SK-N-SH (cell line): ENCODE measurements around the gene OTOP3. TPM values are rescaled to one million over a fixed set of nuclear protein-coding genes. Genes with fewer than 3 reads are reported as not detected.
A peak's percentile ranks its signal among the peaks of the same experiment; 100 is the strongest.
"Not testable (repeated sequence)": the region's sequence is repeated elsewhere in the genome, so short reads cannot be mapped to it uniquely, and the experiment has no call there.

ENCODE experiments used
- CTCF ChIA-PET: fragments of 300-600, 350-600 bp; formaldehyde crosslinking; extraction: SDS; loops from one replicate; lab custom pipeline; 2021; lab: Yijun Ruan, JAX
- POLR2A ChIA-PET: fragments of 350-600 bp; sonication (Branson Sonifier 250); formaldehyde crosslinking; extraction: SDS; loops from one replicate; lab custom pipeline; 2020; ENCODE audit warnings: antibody characterized with exemption, inconsistent platforms; lab: Yijun Ruan, JAX
- DNase-seq: peaks from one replicate; pipeline ENCODE4 v3.0.0; 2012
- H2AFZ ChIP-seq: fragments of 200-600 bp; sonication (generic); 2 replicates; pipeline ENCODE4 v1.8.1; 2016; ENCODE audit warnings: antibody characterized with exemption, mild to moderate bottlenecking, low read depth
- H3F3A ChIP-seq: fragments of 200-600 bp; sonication (generic); replicated peaks from 2 replicates; pipeline ENCODE3; 2016; ENCODE audit warnings: antibody characterized with exemption, mild to moderate bottlenecking; ENCODE audit not compliant: insufficient read depth
- H3K27ac ChIP-seq, 2 experiments: fragments of 200-500 bp in 1 of 2; fragments of 200-600 bp in 1 of 2; sonication (Bioruptor generic) in 1 of 2; sonication (generic), shearing (Covaris generic) in 1 of 2; 2 replicates each; pipeline versions ENCODE4 v1.5.1 to v1.6.1; 2014 to 2016; ENCODE audit warnings: low read depth in 2 of 2, inconsistent platforms in 1 of 2, low read length in 1 of 2, mild to moderate bottlenecking in 1 of 2, mixed read lengths in 1 of 2
- H3K27me3 ChIP-seq: fragments of 200-600 bp; sonication (generic), shearing (Covaris generic); 2 replicates; pipeline ENCODE4 v1.6.1; 2016; ENCODE audit warnings: mixed run types; ENCODE audit not compliant: insufficient read depth
- H3K36me3 ChIP-seq, 2 experiments: fragments of 200-500 bp in 1 of 2; fragments of 200-600 bp in 1 of 2; sonication (Bioruptor generic) in 1 of 2; sonication (generic) in 1 of 2; replicated peaks in 1 of 2; 2 replicates each; pipeline versions ENCODE3 to v1.5.1; 2014 to 2016; ENCODE audit warnings: low read length in 1 of 2, mild to moderate bottlenecking in 1 of 2; ENCODE audit not compliant: insufficient read depth in 2 of 2, control insufficient read depth in 1 of 2
- H3K4me1 ChIP-seq, 2 experiments: fragments of 200-500 bp in 1 of 2; fragments of 200-600 bp in 1 of 2; sonication (Bioruptor generic) in 1 of 2; sonication (generic), shearing (Covaris generic) in 1 of 2; 2 replicates each; pipeline versions ENCODE4 v1.5.1 to v1.6.1; 2014 to 2016; ENCODE audit warnings: low read depth in 1 of 2, low read length in 1 of 2, mixed run types in 1 of 2; ENCODE audit not compliant: insufficient read depth in 2 of 2, control insufficient read depth in 1 of 2
- H3K4me2 ChIP-seq: fragments of 200-600 bp; sonication (generic), shearing (Covaris generic); 2 replicates; pipeline ENCODE4 v1.6.1; 2017; ENCODE audit warnings: mixed run types
- H3K4me3 ChIP-seq, 2 experiments: fragments of 200-500 bp in 1 of 2; fragments of 200-600 bp in 1 of 2; sonication (Bioruptor generic) in 1 of 2; sonication (generic), shearing (Covaris generic) in 1 of 2; 2 replicates each; pipeline versions ENCODE4 v1.5.1 to v1.8.1; 2014 to 2016; ENCODE audit warnings: low read depth in 2 of 2, inconsistent platforms in 1 of 2, low read length in 1 of 2, mild to moderate bottlenecking in 1 of 2, mixed read lengths in 1 of 2, moderate library complexity in 1 of 2
- H3K79me2 ChIP-seq: fragments of 200-600 bp; sonication (generic); 2 replicates; pipeline ENCODE4 v1.8.1; 2017; ENCODE audit warnings: mild to moderate bottlenecking; ENCODE audit not compliant: insufficient read depth
- H3K9ac ChIP-seq: fragments of 200-600 bp; sonication (generic); 2 replicates; pipeline ENCODE4 v1.6.1; 2017; ENCODE audit warnings: mixed run types
- H3K9me2 ChIP-seq: fragments of 200-600 bp; sonication (generic); 2 replicates; pipeline ENCODE4 v1.6.1; 2017; ENCODE audit warnings: mixed run types
- H3K9me3 ChIP-seq: fragments of 200-600 bp; sonication (generic); 2 replicates; pipeline ENCODE4 v1.6.1; 2017; ENCODE audit warnings: mixed run types, mild to moderate bottlenecking, moderate library complexity
- H4K20me1 ChIP-seq: fragments of 200-600 bp; sonication (generic); 2 replicates; pipeline ENCODE4 v1.6.1; 2017; ENCODE audit warnings: mild to moderate bottlenecking, mixed run types; ENCODE audit not compliant: insufficient read depth
- CTCF ChIP-seq: fragments of 200-600 bp; sonication (generic); IDR thresholded peaks from 2 replicates; pipeline ENCODE4 v1.6.1; 2017; ENCODE audit warnings: antibody characterized with exemption, mild to moderate bottlenecking, moderate library complexity
- ELF1 ChIP-seq: IDR thresholded peaks from 2 replicates; pipeline ENCODE4 v1.4.0; 2012
- EZH2phosphoT487 ChIP-seq: fragments of 200-600 bp; sonication (generic); IDR thresholded peaks from 2 replicates; pipeline ENCODE4 v1.6.1; 2017; ENCODE audit warnings: low read depth, mixed run types, mild to moderate bottlenecking, antibody characterized with exemption, moderate library complexity, borderline replicate concordance
- FOXJ3 ChIP-seq: sonication (generic); formaldehyde crosslinking; IDR thresholded peaks from 2 replicates; pipeline ENCODE4 v1.5.1; 2020; ENCODE audit warnings: mild to moderate bottlenecking, missing genetic modification reagents
- GABPA ChIP-seq: IDR thresholded peaks from 2 replicates; pipeline ENCODE4 v1.4.0; 2012; ENCODE audit warnings: low read depth, mild to moderate bottlenecking
- GATA2 ChIP-seq: sonication (generic); formaldehyde crosslinking; IDR thresholded peaks from 2 replicates; pipeline ENCODE4 v1.5.0; 2020; ENCODE audit warnings: mild to moderate bottlenecking, missing genetic modification reagents
- JUND ChIP-seq: IDR thresholded peaks from 2 replicates; pipeline ENCODE4 v1.4.0; 2012
- MEF2A ChIP-seq: IDR thresholded peaks from 2 replicates; pipeline ENCODE4 v1.4.0; 2012; ENCODE audit warnings: low read depth, borderline replicate concordance
- MXI1 ChIP-seq: IDR thresholded peaks from 2 replicates; pipeline ENCODE4 v1.6.1; 2012; ENCODE audit warnings: mild to moderate bottlenecking, low read depth, low read length, improper control_type of control experiment
- NFIC ChIP-seq: IDR thresholded peaks from 2 replicates; pipeline ENCODE4 v1.4.0; 2012; ENCODE audit warnings: borderline replicate concordance
- REST ChIP-seq: IDR thresholded peaks from 2 replicates; pipeline ENCODE4 v1.6.1; 2012; ENCODE audit warnings: mild to moderate bottlenecking, low read depth, low read length, moderate library complexity
- RXRA ChIP-seq: IDR thresholded peaks from 2 replicates; pipeline ENCODE4 v1.4.0; 2012; ENCODE audit warnings: low read depth, mild to moderate bottlenecking, borderline replicate concordance
- USF2 ChIP-seq: fragments of 150-350 bp; IDR thresholded peaks from 2 replicates; pipeline ENCODE4 v1.6.1; 2017; ENCODE audit warnings: antibody characterized with exemption, low read length, low read depth, borderline replicate concordance
- YY1 ChIP-seq: IDR thresholded peaks from 2 replicates; pipeline ENCODE4 v1.4.0; 2012; ENCODE audit warnings: low read depth, mild to moderate bottlenecking
- WGBS: methylation state at CpG from one replicate; pipeline ENCODE4 v1.1.6; 2017; ENCODE audit warnings: low lambda C conversion rate; 5-methylcytosine and 5-hydroxymethylcytosine counted together
- polyA plus RNA-seq, 3 experiments: library from polyadenylated mRNA; depleted of rRNA; stranded (reverse); fragments of >200 nt; gene quantifications; 2 replicates each; pipeline ENCODE4 v1.2.3, GENCODE V29; 2012

Gene OTOP3
- polyA plus RNA-seq, 1 of the 3 experiments (the other 2 are of a cell fraction): not detected

- WGBS: 45% methylated on average over 9 of the region's 14 CpGs
- TF ChIP-seq GATA2 (CRISPR knock-in tag) (peak; percentile 27; the same call in 1 of the 2 replicates), FOXJ3 (CRISPR knock-in tag) (0 out of 2 replicates have a peak, but pooled peaks have one; percentile 36), YY1 (0 out of 2 replicates have a peak, but pooled peaks have one; percentile 31), GABPA (peak; percentile 69)
- Histone ChIP-seq H3K4me3 (peak overlapping the region; percentile 64 to 94), H3F3A (peaks cover 39% of the 10 kb centered on the region), H3K9ac (peak overlapping the region; percentile 60), H3K4me2 (peak overlapping the region; percentile 97), H3K27ac (peak overlapping the region; percentile 59 to 91; a peak in 3 of 4 replicates), H2AFZ (peak overlapping the region; percentile 93), H3K4me1 (peaks cover 5 to 12% of the 10 kb centered on the region in 2 experiments; a peak in 2 of 4 replicates)
- DNase-seq: peak; percentile 71
- POLR2A ChIA-PET: interaction anchor here (0.6 to 2.5 kb wide), 7 partner anchors 8 to 148 kb away, joined by 3 to 23 read pairs (median 4); partner anchors contain the start of genes HID1 and MRPL58
- not testable (repeated sequence) for H3K79me2 ChIP-seq, H3K9me2 ChIP-seq, H3K36me3 ChIP-seq, H3K9me3 ChIP-seq, H4K20me1 ChIP-seq, H3K27me3 ChIP-seq
- CTCF ChIA-PET: interaction anchor here (0.9 to 2.9 kb wide), 10 partner anchors 9 to 148 kb away, joined by 3 to 15 read pairs (median 4); partner anchors contain the start of genes HID1, MRPL58, OTOP2 and USH1G
Measured at GRCh38 chr17:74982663-74983313, 47.1 kb downstream of the OTOP3 start.

- H3K4me3 ChIP-seq: no peak overlapping the region
- H3K9ac ChIP-seq: no peak overlapping the region
- H3K27ac ChIP-seq: no peak overlapping the region
- no peaks in the 10 kb centered on the region for H3K27me3 ChIP-seq
- H3K79me2 ChIP-seq: peaks cover 34% of the 10 kb centered on the region
- H3F3A ChIP-seq: peaks cover 45% of the 10 kb centered on the region
- 95% methylated on average over 3 of the region's 3 CpGs for WGBS
- DNase-seq: no peak
- no peak overlapping the region for H3K4me2 ChIP-seq
- ChIA-PET CTCF (interaction anchor here (1.3 to 1.6 kb wide), 2 partner anchors 21 to 26 kb away, joined by 5 to 8 read pairs; partner anchors contain the start of gene MRPL58), POLR2A (interaction anchor here (1.0 kb wide), 1 partner anchor 15 kb away, joined by 3 read pairs; no protein-coding TSS in a partner anchor)
- no peaks in the 10 kb centered on the region for H3K36me3 ChIP-seq
- H3K9me2 ChIP-seq: no peaks in the 10 kb centered on the region
- H4K20me1 ChIP-seq: no peaks in the 10 kb centered on the region
- TF ChIP-seq EZH2phosphoT487: no peak
- TF ChIP-seq NFIC: no peak
- no peak for TF ChIP-seq MXI1
- no peak for TF ChIP-seq USF2
- no peak for TF ChIP-seq REST
- no peak for TF ChIP-seq MEF2A
- no peak for TF ChIP-seq RXRA
- no peak for TF ChIP-seq CTCF
- TF ChIP-seq ELF1: no peak
- TF ChIP-seq JUND: no peak
- peaks cover 12 to 38% of the 10 kb centered on the region in 2 experiments; a peak in 3 of 4 replicates for H3K4me1 ChIP-seq
- no peaks in the 10 kb centered on the region for H3K9me3 ChIP-seq
- no peak overlapping the region for H2AFZ ChIP-seq
Measured at GRCh38 chr17:74986206-74986576, 50.5 kb downstream of the OTOP3 start.
